HL-60 (cell line): Measurements from ENCODE around the gene LRP2.

ENCODE experiments used
- DNase-seq, 2 experiments: peaks; one replicate each; pipeline ENCODE4 v3.0.0-alpha.2; 2010 to 2020; ENCODE audit warnings: low read depth in 1 of 2, low spot score in 1 of 2
- H3K27ac ChIP-seq: fragments of 250-450 bp; sonication (Bioruptor Pico); replicated peaks from 2 replicates; pipeline ENCODE4 v1.5.1; 2020; ENCODE audit warnings: mild to moderate bottlenecking, moderate library complexity
- H3K27me3 ChIP-seq: fragments of 250-450 bp; sonication (Bioruptor Pico); 2 replicates; pipeline ENCODE4 v1.5.1; 2021; ENCODE audit warnings: mild to moderate bottlenecking, moderate library complexity; ENCODE audit not compliant: insufficient read depth, poor library complexity, severe bottlenecking
- H3K4me3 ChIP-seq: replicated peaks from 2 replicates; pipeline ENCODE4 v1.5.1; 2011; ENCODE audit warnings: mild to moderate bottlenecking, control low read depth, low read length; ENCODE audit not compliant: insufficient read depth
- GABPA ChIP-seq: IDR thresholded peaks from 2 replicates; pipeline ENCODE4 v1.6.1; 2012; ENCODE audit warnings: low read depth
- POLR2AphosphoS5 ChIP-seq: IDR thresholded peaks from 2 replicates; pipeline ENCODE4 v1.6.1; 2012; ENCODE audit warnings: low read depth
- SPI1 ChIP-seq: IDR thresholded peaks from 2 replicates; pipeline ENCODE4 v1.6.1; 2012; ENCODE audit warnings: low read depth, mild to moderate bottlenecking, borderline replicate concordance
- TF ChIP-seq, protein P1 (sequence below): IDR thresholded peaks from 2 replicates; pipeline ENCODE4 v1.6.1; 2012; ENCODE audit warnings: low read depth; ENCODE audit not compliant: insufficient replicate concordance
- TF ChIP-seq, protein P2 (sequence below): IDR thresholded peaks from one replicate; pipeline ENCODE4 v1.5.1; 2011; ENCODE audit warnings: low read length, control low read depth, inconsistent platforms; ENCODE audit not compliant: insufficient read depth

Gene LRP2

DNA sequence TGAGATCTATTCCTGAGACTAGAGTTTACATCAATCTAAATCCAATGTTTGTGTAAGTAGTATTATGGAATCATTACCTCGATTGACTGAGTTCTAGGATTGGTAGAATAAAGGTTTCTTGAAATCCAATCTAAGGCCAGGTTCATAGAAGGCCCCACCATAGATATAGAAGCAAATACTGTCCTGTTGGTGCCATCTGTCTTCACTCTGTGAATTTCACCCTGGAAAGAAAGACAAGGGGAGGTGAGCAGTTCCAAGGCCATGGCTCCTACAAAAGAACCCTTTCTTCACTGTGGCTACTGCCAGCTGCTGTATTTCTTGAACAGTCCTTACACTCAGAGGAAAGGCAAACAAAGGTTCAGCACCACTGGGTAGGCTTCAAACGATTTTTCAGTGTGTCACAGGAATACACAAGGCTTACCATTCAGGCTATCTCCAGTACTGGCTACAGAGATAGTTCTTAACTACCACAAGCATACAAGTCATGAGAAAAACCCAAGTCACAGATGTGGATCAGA lies 137.0 kb downstream of the LRP2 start:
- H3K4me3 ChIP-seq = no peak overlapping the region
- DNase-seq = no peak
- TF ChIP-seq, protein P1, sequence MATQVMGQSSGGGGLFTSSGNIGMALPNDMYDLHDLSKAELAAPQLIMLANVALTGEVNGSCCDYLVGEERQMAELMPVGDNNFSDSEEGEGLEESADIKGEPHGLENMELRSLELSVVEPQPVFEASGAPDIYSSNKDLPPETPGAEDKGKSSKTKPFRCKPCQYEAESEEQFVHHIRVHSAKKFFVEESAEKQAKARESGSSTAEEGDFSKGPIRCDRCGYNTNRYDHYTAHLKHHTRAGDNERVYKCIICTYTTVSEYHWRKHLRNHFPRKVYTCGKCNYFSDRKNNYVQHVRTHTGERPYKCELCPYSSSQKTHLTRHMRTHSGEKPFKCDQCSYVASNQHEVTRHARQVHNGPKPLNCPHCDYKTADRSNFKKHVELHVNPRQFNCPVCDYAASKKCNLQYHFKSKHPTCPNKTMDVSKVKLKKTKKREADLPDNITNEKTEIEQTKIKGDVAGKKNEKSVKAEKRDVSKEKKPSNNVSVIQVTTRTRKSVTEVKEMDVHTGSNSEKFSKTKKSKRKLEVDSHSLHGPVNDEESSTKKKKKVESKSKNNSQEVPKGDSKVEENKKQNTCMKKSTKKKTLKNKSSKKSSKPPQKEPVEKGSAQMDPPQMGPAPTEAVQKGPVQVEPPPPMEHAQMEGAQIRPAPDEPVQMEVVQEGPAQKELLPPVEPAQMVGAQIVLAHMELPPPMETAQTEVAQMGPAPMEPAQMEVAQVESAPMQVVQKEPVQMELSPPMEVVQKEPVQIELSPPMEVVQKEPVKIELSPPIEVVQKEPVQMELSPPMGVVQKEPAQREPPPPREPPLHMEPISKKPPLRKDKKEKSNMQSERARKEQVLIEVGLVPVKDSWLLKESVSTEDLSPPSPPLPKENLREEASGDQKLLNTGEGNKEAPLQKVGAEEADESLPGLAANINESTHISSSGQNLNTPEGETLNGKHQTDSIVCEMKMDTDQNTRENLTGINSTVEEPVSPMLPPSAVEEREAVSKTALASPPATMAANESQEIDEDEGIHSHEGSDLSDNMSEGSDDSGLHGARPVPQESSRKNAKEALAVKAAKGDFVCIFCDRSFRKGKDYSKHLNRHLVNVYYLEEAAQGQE = no peak
- TF ChIP-seq POLR2AphosphoS5 (no peak), SPI1 (no peak), GABPA (no peak)
- TF ChIP-seq, protein P2, sequence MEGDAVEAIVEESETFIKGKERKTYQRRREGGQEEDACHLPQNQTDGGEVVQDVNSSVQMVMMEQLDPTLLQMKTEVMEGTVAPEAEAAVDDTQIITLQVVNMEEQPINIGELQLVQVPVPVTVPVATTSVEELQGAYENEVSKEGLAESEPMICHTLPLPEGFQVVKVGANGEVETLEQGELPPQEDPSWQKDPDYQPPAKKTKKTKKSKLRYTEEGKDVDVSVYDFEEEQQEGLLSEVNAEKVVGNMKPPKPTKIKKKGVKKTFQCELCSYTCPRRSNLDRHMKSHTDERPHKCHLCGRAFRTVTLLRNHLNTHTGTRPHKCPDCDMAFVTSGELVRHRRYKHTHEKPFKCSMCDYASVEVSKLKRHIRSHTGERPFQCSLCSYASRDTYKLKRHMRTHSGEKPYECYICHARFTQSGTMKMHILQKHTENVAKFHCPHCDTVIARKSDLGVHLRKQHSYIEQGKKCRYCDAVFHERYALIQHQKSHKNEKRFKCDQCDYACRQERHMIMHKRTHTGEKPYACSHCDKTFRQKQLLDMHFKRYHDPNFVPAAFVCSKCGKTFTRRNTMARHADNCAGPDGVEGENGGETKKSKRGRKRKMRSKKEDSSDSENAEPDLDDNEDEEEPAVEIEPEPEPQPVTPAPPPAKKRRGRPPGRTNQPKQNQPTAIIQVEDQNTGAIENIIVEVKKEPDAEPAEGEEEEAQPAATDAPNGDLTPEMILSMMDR = no peak
- H3K27ac ChIP-seq = no peak overlapping the region
- no peaks in the 10 kb centered on the region for H3K27me3 ChIP-seq

DNA sequence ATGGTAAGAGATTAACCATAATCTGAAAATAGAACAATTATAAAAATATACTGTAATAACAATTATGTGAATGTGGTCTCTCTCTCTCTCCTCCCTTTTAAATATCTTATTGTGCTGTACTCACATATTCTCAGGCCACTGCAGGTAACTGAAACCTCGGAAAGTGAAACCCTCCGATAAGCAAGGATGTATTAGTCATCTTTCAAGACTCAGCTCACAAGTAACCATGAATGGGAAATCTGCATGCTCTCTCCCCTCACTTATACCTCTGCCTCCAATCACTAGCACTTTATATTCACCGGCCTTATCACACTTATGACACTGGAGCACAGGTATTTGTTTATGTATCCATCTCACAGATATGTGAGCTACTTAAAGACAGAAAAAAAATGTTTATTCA lies 139.7 kb downstream of the LRP2 start:
- no peak for DNase-seq
- Histone ChIP-seq H3K27ac (no peak overlapping the region), H3K27me3 (no peaks in the 10 kb centered on the region), H3K4me3 (no peak overlapping the region)
- TF ChIP-seq, protein P1 = no peak
- TF ChIP-seq POLR2AphosphoS5 = no peak
- TF ChIP-seq, protein P2 = no peak
- TF ChIP-seq SPI1 = no peak
- no peak for TF ChIP-seq GABPA

DNA sequence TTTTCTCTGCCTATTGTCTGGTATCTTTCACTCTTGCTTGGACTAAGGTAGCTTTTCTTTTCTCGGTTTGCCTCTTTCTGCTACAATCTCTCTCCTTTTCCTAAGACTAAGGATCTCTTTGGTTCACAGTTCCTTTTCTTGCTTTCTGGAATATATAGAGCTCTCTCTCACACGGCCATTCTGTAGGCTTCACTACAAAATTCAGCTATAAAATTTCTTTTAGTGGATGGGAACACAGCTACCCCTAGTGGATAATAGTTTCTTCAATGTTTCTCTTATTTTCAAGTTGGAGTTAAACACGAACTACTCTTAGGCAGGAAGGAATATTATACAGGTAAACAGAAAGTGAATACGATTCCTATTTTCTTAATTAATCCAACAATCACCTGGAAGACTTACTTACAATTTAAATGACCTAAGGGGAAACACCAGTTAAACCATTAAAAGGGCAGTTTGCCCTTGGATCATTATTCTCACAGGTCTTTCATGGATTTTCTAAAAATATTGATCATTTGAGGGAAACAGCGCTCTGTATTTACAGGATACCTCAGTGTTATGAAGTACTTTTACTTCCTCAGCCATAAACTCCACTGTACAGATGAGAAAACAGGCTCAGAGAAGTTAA lies 140.5 kb downstream of the LRP2 start:
- TF ChIP-seq, protein P2 = peak; percentile 9
- TF ChIP-seq, protein P1 = no peak
- H3K4me3 ChIP-seq = no peak overlapping the region
- DNase-seq = no peak

More for the DNA sequence above, 140.5 kb downstream of the LRP2 start:
- peaks cover 3% of the 10 kb centered on the region for H3K27me3 ChIP-seq
- H3K27ac ChIP-seq = no peak overlapping the region
